GM19372 (cell line): ENCODE data around the gene UBTD1.
"Not testable (repeated sequence)": the region's sequence is repeated elsewhere in the genome, so short reads cannot be mapped to it uniquely, and the experiment has no call there.

Experiments used
- ATAC-seq: cut with Tn5 transposase; IDR thresholded peaks from one replicate; pipeline ENCODE4 v1.9.1; 2021; ENCODE audit warnings: mild to moderate bottlenecking, low read depth, moderate library complexity; ENCODE audit not compliant: unreplicated experiment

The UBTD1 gene

DNA sequence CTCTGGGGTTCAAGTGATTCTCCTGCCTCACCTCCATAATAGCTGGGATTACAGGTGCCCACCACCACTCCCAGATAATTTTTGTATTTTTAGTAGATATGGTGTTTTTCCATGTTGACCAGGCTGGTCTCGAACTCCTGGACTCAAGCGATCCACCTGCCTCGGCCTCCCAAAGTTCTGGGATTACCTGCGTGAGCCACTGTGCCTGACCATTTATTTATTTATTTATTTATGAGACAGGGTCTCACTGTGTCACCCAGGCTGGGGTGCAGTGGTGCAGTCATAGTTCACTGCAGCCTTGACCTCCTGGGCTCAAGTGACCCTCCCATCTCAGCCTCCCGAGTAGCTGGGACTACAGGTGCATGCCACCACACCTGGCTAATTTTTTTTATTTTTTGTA, 55.6 kb downstream of the UBTD1 start:
- ATAC-seq = not testable (repeated sequence)

DNA sequence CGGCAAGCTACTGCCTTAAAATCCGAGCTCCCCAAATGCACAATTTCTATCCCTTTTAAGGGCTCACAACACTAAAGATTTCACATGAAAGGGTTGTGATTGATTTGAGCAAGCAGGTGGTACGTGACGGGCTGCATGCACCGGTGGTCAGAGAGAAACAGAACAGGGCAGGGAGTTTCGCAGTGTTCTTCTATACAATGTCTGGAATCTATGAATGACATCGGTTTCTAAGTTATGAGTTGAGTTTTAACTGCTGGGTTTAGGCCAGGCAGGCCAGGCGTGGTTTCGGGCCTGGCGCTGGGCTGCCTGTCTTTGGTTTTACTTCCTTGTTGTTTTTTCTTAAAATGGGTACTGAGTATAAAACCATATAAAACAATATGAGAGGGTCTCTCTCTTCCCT, 56.8 kb downstream of the UBTD1 start:
- not testable (repeated sequence) for ATAC-seq

DNA sequence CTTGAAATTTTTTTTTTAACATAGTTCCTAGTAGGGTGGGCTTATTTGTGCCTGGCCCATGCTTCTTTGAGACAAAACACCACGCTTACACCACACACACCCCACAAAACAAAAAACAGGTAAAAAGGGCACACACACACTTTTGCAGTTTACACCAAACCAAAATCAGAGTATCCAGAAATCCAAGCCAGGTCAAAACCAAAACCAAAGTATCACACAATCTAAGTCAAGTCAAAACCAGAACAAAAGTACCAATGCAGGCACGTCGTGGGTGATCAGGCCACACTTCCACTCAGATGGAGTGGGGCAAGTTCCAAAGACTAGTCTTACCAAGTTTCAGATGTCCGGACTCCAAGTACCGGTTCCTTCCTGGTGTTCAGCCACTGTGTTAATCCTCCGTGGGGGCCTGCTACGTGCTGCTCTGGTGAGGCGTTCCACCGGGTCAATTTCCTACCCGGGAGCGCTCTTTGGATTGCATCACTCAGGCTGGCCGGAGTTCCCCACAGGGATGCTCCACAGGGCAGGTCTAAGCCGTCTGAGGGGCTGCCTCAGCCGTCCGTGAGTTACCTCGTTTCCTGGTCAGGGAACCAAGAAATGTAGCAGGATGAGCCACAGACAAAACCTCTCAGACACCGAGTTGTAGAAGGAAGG, 62.1 kb downstream of the UBTD1 start:
- not testable (repeated sequence) for ATAC-seq

DNA sequence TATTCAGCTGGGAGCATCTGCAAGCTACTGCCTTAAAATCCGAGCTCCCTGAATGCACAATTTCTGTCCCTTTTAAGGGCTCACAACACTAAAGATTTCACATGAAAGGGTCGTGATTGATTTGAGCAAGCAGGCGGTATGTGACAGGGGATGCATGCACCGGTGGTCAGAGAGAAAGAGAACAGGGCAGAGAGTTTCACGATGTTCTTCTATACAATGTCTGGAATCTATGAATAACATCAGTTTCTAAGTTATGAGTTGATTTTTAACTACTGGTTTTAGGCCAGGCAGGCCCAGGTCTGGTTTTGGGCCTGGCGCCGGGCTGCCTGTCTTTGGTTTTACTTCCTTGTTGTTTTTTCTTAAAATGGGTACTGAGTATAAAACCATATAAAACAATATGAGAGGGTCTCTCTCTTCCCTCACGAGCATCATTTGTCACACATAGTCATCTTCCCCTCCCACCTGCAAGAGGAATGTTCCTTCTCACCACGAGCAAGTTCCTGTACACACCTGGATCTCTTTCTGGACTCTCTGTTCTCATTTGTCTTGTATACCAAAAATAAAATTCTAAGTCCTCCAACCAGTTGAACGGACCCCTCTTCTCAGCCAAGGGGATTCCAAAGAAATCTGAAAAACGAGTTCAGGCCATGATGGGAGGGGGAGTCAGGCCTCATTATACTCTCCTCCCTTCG, 62.8 kb downstream of the UBTD1 start:
- not testable (repeated sequence) for ATAC-seq

DNA sequence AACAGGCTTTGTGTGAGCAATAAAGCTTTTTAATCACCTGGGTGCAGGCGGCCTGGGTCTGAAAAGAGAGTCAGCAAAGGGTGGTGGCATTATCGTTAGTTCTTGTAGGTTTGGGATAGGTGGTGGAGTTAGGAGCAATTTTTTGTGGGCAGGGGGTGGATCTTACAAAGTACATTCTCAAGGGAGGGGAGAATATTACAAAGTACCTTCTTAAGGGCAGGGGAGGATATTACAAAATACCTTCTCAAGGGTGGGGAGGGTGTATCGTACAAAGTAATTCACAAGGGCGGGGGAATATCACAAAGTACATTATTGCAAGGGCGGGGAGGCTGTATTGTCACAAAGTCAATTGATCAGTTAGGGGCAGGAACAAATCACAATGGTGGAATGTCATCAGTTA, 63.6 kb downstream of the UBTD1 start:
- not testable (repeated sequence) for ATAC-seq

DNA sequence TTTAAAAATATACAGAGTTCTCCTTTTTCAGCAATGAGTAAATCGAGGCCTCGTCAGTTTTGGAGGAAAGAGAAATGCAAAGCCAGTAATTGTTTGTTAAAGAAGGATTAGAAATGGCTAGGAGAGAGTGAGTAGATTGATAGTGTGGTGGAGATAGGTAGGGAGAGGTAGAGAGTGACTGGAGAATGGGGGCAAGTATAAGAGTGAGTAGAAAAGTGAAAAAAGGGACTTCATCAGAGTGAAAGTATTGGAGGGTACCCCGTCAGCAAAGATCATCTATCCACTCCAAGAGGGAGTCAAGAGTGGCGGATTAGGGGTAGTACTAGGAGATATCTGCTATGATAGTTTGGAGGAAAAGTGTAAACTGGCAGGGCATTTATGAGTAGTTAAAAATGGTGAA, 64.6 kb downstream of the UBTD1 start:
- ATAC-seq = no peak

DNA sequence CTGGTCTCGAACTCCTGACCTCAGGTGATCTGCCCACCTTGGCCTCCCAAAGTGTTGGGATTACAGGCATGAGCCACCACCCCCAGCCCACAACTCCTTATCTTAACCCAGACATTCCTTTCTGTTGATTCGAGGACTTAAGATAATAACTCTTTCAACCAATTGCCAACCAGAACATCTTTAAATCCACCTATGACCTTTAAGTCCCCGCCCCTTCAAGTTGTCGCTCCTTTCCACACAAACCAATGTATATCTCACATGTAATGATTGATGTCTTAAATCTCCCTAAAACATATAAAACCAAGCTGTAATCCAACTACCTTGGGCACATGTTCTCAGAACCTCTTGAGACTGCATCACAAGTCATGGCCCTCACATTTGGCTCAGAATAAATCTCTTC, 66.1 kb downstream of the UBTD1 start:
- no peak for ATAC-seq

DNA sequence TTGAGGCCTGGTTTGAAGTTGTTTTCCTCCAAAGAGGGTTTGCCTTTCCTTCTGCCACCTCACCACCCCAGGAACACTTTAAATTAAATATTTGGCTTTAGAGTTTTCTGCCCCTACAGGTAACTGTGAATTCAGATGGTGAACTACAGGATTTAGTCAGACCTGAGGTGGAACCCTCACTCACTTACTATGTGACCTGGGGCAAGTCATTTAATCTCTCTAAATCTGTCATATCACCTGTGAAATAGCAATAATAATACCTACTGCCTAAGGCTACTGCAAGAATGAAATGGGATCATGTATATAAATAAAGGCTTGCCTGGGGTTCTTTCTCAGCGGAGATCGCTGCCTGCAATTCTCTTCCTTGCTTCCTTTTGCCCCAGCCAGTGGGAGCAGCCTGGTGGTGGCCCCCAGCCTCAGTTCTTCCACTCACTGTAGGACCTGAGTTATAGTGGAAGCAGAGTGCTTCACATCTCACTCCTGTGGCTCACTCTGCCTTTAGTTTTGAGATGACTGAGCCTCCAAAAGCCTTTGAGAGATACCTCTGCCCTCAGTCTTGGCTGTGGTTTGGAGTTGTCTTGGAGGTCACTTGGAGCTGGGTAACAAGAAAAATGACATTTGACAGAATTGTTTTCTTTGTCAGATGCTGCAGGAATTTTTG, 67.7 kb downstream of the UBTD1 start:
- no peak for ATAC-seq

DNA sequence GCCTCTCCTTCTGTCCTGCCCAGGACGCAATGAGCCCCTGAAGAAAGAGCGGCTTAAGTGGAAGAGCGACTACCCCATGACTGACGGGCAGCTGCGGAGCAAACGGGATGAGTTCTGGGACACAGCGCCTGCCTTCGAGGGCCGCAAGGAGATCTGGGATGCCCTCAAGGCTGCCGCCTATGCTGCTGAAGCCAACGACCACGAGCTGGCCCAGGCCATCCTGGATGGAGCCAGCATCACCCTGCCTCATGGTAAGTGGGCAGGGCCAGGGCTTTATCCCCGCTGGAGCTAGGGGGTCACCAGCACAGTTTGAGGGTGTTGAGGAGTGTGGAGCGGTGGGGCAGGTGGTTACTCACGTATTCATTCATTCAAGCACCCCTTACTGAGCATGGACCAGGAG, 69.2 kb downstream of the UBTD1 start:
- ATAC-seq = no peak

DNA sequence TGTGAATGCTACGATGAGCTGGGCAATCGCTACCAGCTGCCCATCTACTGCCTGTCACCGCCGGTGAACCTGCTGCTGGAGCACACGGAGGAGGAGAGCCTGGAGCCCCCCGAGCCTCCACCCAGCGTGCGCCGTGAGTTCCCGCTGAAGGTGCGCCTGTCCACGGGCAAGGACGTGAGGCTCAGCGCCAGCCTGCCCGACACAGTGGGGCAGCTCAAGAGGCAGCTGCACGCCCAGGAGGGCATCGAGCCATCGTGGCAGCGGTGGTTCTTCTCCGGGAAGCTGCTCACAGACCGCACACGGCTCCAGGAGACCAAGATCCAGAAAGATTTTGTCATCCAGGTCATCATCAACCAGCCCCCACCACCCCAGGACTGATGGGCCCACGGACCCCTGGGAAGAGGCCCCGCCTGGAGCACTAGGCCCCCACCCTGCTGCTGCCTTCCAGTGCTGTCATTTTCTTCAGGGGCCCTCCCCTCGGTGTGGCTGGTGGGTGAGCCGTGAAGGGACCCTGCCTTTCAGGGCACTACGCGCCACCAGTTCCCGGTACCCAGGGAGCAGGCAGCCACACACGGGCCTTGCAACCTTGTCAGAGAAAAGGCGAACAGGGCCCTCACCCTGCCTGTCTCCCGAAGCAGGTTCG, 71.5 kb downstream of the UBTD1 start:
- ATAC-seq = no peak

DNA sequence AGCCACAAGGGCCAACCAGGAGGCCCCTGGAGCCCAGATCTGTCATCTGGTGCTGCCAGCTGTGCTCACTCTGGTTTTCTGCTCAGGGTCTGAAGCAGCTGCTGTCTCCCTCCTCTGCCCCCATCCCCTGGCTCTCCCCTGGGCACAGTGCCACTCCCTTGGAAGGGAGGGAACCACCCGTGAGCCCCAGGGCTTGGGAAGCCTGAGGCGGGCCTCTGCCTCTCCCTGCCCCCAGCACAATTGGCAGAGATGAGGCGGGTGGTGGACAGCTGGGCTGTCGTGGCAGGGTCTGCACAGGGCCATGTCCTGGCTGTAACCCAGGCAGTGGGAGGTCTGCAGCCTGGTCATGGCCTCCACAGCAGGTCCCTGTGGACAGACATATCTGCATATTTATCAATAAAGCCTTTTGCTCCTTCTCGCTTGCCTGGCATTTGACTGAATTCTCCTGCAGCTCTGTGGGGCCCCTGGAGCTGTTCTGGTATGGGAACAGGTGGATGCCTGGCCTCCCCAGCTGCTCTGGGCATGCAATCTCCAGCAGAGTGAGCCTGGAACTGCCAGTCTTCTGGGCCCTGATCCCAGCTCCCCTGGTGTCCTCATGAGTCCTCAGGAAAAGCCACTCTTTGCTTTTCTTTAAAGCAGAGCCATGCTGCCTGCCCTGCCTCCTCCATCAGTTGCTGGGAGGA, 72.2 kb downstream of the UBTD1 start:
- ATAC-seq = no peak

DNA sequence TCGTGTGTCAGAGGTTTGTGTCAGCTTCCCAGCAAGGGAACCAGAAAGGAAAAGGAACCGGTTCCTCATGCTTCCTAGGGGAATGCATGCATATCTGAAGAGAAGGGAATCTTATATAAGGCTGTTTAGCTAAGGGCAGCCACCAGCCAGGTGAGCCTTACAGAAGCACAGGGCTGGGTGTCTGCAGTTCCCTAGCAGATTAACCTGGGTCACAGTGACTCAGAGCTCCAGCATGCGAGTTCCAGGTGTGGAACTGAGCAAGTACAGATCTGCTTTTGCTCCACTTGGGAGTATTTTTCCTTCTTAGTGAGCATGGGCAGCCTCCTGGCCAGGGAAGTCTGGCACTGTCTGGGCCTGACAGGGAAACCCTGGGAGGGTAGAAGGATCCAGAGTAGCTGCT, 72.9 kb downstream of the UBTD1 start:
- no peak for ATAC-seq

DNA sequence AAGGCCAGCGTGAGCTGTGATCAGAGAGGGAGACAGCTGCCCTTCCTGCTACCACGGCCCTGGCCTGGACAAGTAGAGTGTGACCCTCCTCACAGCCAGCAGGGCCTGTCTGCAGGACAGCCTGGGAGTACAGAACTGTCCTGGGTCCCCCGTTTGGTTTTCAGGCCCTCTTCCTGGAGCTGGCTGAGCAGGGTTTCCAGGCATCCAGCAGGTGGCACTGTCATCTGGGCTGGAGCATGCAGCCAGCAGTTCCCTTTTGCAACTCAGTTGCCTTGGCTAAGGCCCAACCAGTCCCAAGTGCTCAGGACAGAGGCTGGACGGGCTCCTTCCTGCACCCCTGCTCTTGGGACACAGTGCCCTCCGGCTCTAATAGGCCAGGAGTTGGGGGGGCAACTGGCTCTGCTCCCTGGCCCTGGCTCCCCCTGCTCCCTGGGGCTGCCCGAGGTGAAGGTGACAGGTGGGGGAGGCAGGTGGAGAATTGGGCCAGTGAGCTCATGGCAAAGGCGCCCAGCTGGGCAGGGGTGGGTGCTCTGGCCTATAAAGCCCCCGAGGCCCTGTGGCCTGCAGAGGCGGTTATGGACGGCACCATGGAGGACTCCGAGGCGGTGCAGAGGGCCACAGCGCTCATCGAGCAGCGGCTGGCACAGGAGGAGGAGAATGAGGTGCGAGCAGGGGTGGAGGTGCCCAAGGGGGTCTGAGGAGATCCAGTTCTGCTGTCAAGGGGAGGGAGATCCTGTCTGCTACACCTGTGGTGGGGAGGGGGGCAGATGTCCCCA, 73.7 kb downstream of the UBTD1 start, which contains the start of gene ANKRD2:
Gene ANKRD2, plus strand, starts transcription at position 566 of the 776 bp plus-strand sequence. Its CDS starts 10 bp downstream, at position 576.
- peak; percentile 79 for ATAC-seq

DNA sequence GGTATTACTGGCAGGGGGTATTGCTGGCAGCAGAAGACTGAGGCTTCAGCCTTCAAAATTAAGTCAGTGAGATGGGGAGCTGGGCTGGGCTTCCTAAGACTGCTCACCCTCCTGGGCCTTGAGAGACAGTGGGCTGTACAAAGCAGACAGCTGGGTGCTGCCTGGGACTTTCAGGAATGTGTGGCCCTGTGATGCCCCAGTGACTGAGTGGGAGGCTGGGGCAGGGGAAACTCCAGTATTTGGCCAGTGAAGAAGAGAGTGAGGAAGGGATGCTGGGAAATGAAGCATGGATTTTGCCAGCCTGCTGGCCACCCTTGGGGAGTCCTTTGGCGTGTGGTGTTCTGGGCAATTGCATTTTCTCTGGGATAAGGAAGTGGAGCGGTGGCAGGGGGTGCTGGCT, 74.3 kb downstream of the UBTD1 start:
- ATAC-seq = no peak

DNA sequence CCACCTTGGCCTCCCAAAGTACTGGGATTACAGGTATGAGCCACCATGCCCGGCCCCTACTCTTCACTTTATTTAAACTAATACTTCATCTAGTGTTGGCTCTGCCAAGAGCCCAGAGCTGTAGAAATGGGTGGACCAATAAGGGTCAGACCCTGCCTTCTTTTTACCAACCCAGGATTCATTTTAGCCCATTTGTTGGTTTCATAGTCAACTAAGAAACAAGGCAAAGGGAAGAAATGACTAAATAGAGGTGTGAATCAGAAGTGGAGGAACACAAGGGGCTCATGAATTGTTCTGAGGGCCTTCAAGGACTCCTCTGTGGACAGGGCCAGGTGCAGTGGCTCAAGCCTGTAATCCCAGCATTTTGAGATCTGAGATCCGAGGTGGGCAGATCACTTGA, 74.9 kb downstream of the UBTD1 start:
- no peak for ATAC-seq

DNA sequence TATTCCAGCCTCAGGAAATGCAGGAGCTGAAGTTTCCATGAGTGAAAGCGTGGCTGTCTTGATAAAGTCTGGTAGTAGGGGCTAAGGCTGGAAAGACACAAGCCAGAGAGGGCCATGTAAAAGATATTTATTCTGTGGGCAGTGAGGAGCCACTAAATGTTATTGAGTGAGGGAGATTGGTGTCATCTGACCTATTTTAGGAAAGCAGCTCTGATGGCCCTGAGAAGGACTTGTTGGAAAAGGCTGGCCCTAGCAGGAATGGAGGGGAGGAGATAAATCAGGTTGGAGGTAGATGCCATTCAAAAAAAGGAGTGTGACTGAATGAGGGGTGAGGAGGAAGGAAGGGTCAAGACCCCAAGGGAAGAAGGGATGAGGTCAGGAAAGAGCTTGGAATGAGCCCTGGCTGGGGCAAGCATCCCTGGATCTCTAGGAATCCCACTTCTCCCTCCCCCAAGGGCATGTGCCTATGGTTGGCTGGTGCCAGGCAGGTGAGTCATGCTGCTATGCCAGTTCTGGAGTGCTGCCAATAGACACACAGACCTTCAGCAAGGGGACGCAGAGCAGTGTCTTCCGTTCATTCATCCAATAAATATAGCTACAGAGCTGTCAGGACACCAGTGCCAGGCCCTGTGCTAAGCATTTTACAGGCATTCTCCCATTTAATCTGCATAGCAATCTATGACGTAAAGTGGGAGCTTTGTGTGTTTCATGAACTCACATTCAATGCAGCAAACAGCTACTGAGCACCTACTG, 75.8 kb downstream of the UBTD1 start:
- no peak for ATAC-seq

DNA sequence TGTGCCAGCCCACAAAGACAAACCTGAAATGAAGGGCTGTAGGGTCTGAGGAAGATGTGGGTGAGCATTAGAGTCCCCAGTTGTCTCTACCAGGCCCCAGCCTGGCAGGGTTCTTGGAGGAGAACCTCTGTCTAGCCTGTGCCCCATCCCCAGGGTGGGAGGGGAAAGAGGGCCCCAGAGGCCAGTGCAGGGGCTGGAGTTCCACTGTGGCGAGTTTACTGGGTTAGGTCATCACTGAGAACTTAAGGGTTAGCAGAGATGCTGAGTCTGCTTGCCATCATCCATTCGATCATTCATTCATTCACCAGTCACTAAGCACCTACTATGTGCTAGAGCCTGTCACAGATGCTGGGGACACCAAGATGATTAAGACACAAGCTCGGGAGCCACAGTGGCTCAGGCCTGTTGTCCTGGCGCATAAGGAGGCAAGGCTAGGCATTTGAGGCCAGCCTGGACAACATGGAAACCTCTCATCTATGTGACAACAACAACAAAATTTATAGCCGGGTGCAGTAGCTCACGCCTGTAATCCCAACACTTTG, 76.5 kb downstream of the UBTD1 start:
- ATAC-seq = no peak

DNA sequence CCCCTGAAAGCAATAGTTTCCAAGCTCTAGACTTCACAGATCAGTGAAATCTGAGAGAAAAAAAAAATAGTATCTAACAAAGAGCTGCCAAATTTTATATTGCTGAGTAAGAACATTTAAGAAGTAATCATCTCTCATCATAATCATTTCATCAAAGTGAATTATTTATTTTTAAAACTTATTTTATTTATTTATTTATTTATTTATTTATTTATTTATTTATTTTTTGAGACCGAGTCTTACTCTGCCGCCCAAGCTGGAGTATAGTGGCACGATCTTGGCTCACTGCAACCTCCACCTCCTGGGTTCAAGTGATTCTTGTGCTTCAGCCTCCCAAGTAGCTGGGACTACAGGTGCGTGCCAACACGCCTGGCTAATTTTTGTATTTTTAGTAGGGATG, 77.8 kb downstream of the UBTD1 start:
- not testable (repeated sequence) for ATAC-seq

DNA sequence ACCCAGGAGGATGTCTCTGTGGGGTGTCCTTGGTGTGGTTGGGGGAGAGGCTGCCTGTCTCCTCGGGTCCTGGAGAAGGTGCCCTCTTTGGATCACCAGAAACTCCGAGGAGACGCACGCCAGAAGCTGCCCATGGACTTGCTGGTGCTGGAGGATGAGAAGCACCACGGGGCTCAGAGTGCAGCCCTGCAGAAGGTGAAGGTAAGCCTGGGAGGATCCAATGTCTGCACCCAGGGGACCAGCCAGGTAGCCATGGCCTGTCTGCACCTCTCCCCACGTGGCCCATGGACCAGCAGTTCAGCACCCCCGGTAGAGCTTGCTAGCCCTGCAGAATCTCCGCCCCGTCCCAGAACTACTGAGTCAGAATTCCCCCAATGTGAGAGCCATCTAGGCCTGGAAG, 79.0 kb downstream of the UBTD1 start:
- ATAC-seq = no peak
